Activated CD4-positive, alpha-beta T cell treated with anti-CD3 and anti-CD28 coated beads, Interleukin-2, amount 50 U/mL, for 4 hours (primary cell): ENCODE data around the gene CMPK1.
A peak's percentile ranks its signal among the peaks of the same experiment; 100 is the strongest.
"Not testable (repeated sequence)": the region's sequence is repeated elsewhere in the genome, so short reads cannot be mapped to it uniquely, and the experiment has no call there.

Experiments used
- DNase-seq, 2 experiments: peaks; one replicate each; pipeline ENCODE4 v3.0.0-alpha.2; 2020

Gene CMPK1

GRCh38 chr1:47333578-47333921 lies at the start of gene CMPK1:
CMPK1 (plus strand) TSS chr1:47333790; CDS start chr1:47333946, 156 bp downstream.
- peak; percentile 75 to 76 for DNase-seq

- DNase-seq: not testable (repeated sequence)
Observed at GRCh38 chr1:47288116-47288515, 45.5 kb upstream of the CMPK1 start.

- DNase-seq: not testable (repeated sequence)
Observed at GRCh38 chr1:47294863-47295262, 38.7 kb upstream of the CMPK1 start.

- no peak for DNase-seq
Observed at GRCh38 chr1:47295579-47295978, 38.0 kb upstream of the CMPK1 start.

GRCh38 chr1:47298025-47298699 lies 35.4 kb upstream of the CMPK1 start:
- DNase-seq: no peak

GRCh38 chr1:47302472-47302871 lies 31.1 kb upstream of the CMPK1 start:
- DNase-seq: no peak

- DNase-seq: no peak
Observed at GRCh38 chr1:47309427-47309826, 24.2 kb upstream of the CMPK1 start.

- peak; percentile 94 to 95 for DNase-seq
Observed at GRCh38 chr1:47313915-47314664, 19.5 kb upstream of the CMPK1 start, which contains the start of gene STIL. STIL (minus strand) TSS chr1:47314147; CDS start chr1:47310319, 3,828 bp downstream.

GRCh38 chr1:47317841-47318240 lies 15.7 kb upstream of the CMPK1 start:
- DNase-seq: no peak

GRCh38 chr1:47319968-47320367 lies 13.6 kb upstream of the CMPK1 start:
- not testable (repeated sequence) for DNase-seq

GRCh38 chr1:47323599-47324031 lies 10.0 kb upstream of the CMPK1 start:
- DNase-seq: no peak

- no peak for DNase-seq
Observed at GRCh38 chr1:47324682-47325081, 8.9 kb upstream of the CMPK1 start.

- no peak for DNase-seq
Observed at GRCh38 chr1:47325528-47325927, 8.1 kb upstream of the CMPK1 start.

GRCh38 chr1:47326271-47326670 lies 7.3 kb upstream of the CMPK1 start:
- no peak for DNase-seq

GRCh38 chr1:47328992-47329391 lies 4.6 kb upstream of the CMPK1 start:
- no peak for DNase-seq

- DNase-seq: no peak
Observed at GRCh38 chr1:47330212-47330611, 3.4 kb upstream of the CMPK1 start.

- no peak for DNase-seq
Observed at GRCh38 chr1:47331875-47332274, 1.7 kb upstream of the CMPK1 start.

GRCh38 chr1:47332779-47333577 lies 612 bp upstream of the CMPK1 start:
- DNase-seq: no peak

GRCh38 chr1:47333922-47334764 lies 553 bp downstream of the CMPK1 start:
- DNase-seq: peak; percentile 53 to 59

GRCh38 chr1:47334765-47335435 lies 1.3 kb downstream of the CMPK1 start:
- DNase-seq: no peak

- DNase-seq: no peak
Observed at GRCh38 chr1:47337350-47337749, 3.8 kb downstream of the CMPK1 start.
